GM18520 (cell line): ENCODE results near the gene SSH2.

Experiments
- ATAC-seq: cut with Tn5 transposase; IDR thresholded peaks from one replicate; pipeline ENCODE4 v1.9.1; 2021; ENCODE audit not compliant: unreplicated experiment

The SSH2 gene

GRCh38 chr17:29613352-29613837 lies 316.6 kb downstream of the SSH2 start:
- ATAC-seq: no peak

- ATAC-seq: no peak
Observed at GRCh38 chr17:29612404-29613280, 317.4 kb downstream of the SSH2 start.

GRCh38 chr17:29612094-29612403 lies 318.0 kb downstream of the SSH2 start:
- ATAC-seq: no peak

GRCh38 chr17:29611351-29612093 lies 318.5 kb downstream of the SSH2 start:
- no peak for ATAC-seq

- ATAC-seq: no peak
Observed at GRCh38 chr17:29610395-29610794, 319.6 kb downstream of the SSH2 start.

GRCh38 chr17:29608986-29609385 lies 321.0 kb downstream of the SSH2 start:
- ATAC-seq: no peak

GRCh38 chr17:29607557-29608195 lies 322.4 kb downstream of the SSH2 start:
- no peak for ATAC-seq

GRCh38 chr17:29603109-29603674 lies 326.8 kb downstream of the SSH2 start:
- ATAC-seq: no peak

GRCh38 chr17:29597361-29598172 lies 332.5 kb downstream of the SSH2 start:
- ATAC-seq: no peak

- no peak for ATAC-seq
Observed at GRCh38 chr17:29596811-29597210, 333.2 kb downstream of the SSH2 start.

GRCh38 chr17:29595943-29596774 lies 333.9 kb downstream of the SSH2 start:
- ATAC-seq: no peak

GRCh38 chr17:29595107-29595942 lies 334.7 kb downstream of the SSH2 start:
- ATAC-seq: no peak

- ATAC-seq: no peak
Observed at GRCh38 chr17:29594519-29595090, 335.4 kb downstream of the SSH2 start.

- no peak for ATAC-seq
Observed at GRCh38 chr17:29593591-29594518, 336.2 kb downstream of the SSH2 start.

GRCh38 chr17:29592850-29593551 lies 337.0 kb downstream of the SSH2 start, which contains the start of gene ANKRD13B:
Gene ANKRD13B (plus strand): TSS chr17:29593132. CDS start chr17:29593622, 490 bp downstream.
- no peak for ATAC-seq

- ATAC-seq: no peak
Observed at GRCh38 chr17:29591737-29592608, 338.1 kb downstream of the SSH2 start.
